HG03280 (cell line): ENCODE results near the gene CAMTA1.

Experiments
- ATAC-seq: cut with Tn5 transposase; IDR thresholded peaks from one replicate; pipeline ENCODE4 v1.9.1; 2021; ENCODE audit warnings: mild to moderate bottlenecking, moderate library complexity; ENCODE audit not compliant: unreplicated experiment

Gene CAMTA1

GRCh38 chr1:7497107-7497637 lies 711.9 kb downstream of the CAMTA1 start:
- ATAC-seq = no peak

DNA sequence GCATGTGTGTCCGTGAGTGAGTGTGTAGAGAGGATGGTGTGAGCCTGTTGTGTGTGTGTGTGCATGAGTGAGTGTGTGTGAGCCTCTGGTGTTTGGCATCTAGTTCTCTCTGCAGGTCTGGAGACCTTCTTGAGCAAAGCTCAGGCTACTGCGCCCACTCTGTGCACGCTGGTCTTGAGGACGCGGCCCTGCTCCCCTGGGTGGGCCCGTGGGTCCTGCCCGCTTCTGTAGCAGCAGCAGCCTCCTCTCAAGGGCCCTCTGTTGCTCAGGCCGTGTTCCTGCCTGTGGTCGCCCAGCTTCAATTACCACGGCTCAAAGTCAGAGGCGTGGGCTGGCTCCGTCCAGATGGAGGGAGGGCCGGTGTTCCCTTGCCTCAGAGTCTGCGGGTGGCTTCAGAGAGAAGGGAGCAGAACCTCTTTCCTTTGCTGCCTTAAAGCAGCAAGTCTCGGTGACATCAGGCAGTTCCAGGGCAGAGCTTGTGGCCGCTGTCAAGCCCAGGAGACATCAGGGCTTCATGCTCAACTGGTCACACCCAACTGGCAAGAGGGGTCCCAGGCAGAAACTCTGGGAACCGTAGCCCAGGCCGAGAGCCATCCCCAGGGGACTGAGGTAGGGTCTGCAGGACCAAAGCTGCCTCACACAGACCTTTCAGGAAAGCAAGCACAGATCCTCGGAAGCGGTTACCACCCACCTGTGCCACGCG lies 715.3 kb downstream of the CAMTA1 start:
- ATAC-seq = no peak

- no peak for ATAC-seq
These were observed 715.8 kb downstream of the CAMTA1 start for GRCh38 chr1:7501084-7501491.

DNA sequence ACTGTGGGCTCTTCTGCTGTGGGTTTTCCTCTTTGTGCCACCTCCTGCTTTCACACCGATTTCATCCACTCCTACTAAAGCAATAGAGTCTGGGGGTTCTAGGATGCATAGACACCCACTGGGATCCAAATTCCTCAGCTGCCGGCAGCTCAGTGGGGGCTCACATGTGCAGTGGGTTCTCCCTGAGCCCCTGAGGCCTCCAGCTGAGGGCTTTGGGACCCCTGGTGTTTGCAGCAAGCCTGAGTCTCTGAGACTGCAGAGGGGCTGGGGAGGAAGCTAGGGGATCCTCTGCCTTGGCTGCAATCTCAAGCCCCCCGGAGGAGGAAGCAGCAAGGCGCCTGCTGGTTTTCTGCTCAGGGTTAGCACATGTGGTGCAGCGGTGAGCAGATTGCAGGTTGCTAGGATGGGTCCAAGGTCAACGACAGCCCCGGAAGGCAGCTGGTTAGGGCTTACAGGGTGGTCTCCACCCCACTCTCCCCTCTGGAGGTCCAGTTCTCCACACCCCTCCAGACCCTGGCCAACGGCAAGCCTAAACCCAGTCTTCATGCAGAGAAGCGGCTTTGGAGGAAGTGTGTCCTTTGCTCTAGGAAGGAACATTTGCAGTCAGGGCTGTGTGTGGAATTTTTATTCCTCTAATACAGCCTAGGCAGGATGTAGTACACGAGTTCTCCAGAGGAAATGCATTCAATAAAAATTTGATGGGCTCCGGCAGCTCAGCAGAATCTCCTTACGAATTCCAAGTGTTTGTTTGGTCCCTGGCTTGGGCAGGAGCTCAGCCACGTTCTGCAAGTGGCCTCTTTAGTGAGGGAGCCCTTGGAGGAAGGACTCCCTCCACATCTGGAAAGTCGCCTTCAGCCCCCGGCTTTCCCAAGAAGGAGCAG lies 716.7 kb downstream of the CAMTA1 start:
- ATAC-seq = no peak

- no peak for ATAC-seq
These were observed 718.6 kb downstream of the CAMTA1 start for GRCh38 chr1:7503691-7504437.

DNA sequence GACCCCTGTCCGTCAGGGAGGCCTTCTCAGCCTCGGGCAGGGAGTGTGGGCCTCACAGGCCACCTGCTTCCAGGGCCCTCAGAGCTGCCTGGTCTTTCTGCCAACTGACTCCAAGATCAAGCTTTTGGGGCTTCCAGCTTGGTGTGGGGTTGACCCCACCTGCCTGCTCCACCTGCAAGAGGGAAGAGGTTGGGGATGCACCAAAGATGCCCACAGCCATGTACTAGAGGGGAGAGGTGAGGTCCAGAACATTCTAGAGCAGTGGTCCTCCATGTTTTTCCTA lies 719.1 kb downstream of the CAMTA1 start:
- no peak for ATAC-seq

DNA sequence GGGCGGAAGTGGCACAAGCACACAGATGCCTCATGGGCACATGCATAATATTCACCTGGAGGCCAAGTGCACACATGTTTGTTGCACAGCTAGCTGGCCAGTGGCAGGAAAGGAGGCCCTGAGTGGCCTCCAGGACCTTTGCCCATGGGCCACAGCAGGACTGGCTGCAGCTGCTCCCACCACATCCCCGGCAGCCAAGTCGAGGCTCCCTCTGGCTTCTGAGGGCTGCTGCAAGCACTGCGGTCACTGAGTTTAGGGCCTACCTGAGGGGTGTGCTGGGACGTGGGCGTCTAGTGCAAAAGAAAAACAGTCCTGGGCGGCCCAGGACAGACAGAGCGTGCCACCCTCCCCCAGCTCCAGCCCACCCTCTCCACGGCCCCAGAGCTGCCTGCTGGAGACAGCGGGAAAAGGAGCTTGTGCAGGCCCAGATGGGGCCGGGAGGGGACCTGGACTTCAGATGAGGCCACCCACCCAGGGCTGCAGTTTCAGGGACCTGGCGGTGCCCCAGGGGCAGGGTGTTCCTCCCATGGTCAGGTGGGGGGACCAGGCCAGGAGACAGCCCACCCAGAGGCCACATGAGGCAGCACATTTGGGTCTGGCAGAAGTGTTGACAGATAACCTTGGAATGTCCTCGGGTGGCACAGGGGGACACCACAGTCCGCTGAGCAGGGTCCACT lies 720.0 kb downstream of the CAMTA1 start:
- ATAC-seq = no peak

- no peak for ATAC-seq
These were observed 720.7 kb downstream of the CAMTA1 start for GRCh38 chr1:7505771-7506453.

GRCh38 chr1:7506454-7507284 lies 721.4 kb downstream of the CAMTA1 start:
- ATAC-seq = no peak

DNA sequence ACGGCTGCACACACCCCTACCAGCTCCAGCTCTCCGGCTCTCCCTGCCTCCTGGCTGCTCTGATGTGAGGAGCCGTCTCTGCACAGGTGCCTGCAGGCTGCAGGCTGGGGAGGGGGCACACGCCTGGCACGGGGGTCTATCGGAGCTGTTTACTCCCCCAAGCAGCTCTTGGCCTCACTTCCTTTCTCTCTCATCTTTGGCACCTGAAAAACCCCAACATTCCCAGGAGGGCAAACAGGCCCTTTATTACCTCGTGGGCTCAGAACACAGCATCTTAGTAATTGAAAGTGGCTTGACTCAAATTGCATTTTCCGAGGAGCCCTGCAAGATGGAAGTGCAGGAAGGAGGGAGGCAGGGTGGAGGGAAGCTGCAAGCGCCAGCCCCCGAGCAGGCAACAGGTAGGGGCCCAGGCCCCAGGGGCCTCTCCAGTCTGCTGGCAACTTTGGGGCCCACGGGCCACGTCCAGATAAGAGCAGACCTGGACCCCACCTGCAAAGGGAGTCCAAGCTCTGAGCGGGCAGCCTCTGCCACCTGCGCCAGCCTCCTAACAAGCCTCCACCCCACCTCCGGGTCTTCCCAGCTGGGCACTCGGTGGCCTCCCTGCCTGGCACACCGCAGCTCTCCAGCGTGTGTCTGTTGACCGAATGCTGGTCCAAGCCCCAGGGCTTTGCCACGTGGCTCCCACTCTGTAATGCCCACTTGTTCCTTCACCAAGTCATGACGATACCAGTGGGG lies 722.2 kb downstream of the CAMTA1 start:
- no peak for ATAC-seq

DNA sequence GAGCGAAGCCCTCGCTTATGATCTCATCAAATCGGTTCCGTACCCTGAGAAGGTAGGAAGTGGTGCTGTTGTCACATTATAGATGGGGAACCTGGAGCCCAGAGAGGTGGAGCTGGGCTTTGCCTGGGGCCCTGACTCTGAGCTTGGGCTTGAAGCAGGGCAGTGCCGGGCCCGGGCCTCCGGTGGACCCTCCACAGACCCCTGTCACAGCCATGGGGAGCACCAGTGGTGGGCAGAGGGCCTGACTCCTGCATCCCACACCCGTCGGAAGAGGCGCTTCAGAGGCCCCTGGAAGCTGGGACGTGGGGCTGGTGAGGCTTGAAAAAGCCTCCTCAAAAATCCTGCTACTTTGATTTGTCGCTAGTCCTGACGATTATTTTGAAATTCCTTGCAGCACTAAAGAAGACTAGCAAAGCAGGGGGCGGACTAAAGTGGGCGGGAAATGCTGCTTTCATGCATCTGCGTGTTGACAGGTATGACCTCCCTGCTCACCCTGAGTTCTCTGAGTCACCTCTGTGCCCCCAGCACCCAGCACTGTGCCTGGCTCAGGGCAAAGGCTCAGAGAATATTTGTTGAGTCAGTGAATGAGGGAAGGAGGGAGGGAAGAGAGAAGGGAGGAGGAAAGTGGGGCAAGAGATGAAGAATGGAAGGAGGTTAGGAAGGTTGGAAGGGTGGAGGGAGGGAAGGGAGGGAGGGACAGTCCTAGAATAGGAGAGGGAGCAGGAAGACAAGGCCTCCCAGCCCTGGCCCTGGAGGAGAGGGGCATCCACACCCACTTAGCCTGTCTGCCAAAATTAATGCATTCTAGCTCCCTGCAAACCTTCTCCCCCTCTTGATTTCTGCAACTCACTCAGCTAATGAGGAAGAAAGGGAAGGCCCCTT lies 723.0 kb downstream of the CAMTA1 start:
- no peak for ATAC-seq

DNA sequence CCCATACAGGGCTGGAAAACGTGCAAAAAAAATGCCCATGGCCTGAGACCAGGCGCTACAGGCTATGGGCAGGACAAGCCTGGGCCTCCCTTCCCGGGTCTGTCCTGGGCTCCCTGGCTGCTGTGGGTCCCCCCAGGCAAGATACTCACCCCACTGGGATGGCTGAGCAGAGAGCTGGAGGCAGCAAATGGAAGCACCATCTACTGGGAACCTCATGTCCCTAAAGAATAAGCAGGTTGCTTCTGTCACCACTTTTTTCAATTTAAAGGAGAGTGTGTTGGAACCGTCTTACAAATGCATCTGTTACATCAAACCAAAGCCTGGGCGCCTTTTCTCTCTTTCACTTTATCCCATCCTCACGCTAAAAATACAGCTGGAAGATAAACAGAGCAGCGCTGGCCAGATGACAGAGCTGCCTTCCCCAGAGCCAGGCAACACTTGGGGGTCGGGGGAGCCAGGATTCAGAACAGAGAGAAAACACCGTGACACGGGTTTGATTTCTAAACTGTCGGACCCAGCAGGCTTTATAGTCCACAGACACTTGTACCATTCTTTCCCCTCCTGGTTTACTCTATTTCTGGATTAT lies 723.8 kb downstream of the CAMTA1 start:
- no peak for ATAC-seq

DNA sequence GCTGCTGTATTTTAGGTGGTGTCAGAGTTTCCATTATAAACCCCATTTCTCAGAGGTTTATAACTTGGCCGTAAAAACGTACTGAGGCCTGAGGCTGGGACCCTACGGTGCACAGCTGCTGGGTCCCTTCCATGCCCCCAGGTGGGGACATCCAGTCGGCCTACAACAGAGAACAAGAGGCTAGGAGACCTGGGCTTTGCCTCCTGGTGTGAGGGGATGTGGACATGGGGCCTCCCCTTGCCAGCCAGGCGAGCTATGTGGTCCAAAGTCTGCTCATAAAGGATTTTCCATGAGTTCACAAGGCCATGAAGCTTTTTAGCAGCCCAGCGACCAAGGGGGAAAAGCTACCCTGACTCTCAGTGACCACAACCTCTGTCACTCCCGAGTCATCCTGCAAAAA lies 724.3 kb downstream of the CAMTA1 start:
- ATAC-seq = no peak

- no peak for ATAC-seq
These were observed 725.2 kb downstream of the CAMTA1 start for GRCh38 chr1:7510389-7510931.

- ATAC-seq = no peak
These were observed 726.1 kb downstream of the CAMTA1 start for GRCh38 chr1:7511381-7511780.

- ATAC-seq = no peak
These were observed 727.8 kb downstream of the CAMTA1 start for GRCh38 chr1:7513081-7513480.

DNA sequence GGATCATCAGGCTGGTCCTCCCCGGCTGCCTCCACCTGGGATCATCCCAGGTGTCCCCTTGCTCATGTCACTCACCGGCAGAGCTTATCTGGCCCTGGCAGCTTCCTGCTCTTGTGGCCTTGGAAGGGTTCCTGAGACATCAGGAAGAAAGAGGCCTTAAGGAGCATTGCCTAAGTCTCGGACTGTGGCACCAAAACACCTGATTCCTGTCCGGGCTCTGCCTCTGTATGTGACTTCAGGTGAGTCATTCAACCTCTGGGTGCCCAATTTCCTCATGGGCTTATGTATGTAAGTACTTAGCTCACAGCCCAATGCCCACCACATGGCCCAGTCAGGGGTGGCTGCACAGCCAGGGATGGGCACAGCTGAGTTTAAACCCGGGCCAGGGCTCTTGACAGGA lies 729.9 kb downstream of the CAMTA1 start:
- ATAC-seq = no peak
